ENCODE results near the gene TMEM82. TPM values are rescaled to one million over a fixed set of nuclear protein-coding genes. Genes with fewer than 3 reads are reported as not detected.

TMEM82 gene
- total RNA-seq, 2 experiments from 2014 or later = not detected

DNA sequence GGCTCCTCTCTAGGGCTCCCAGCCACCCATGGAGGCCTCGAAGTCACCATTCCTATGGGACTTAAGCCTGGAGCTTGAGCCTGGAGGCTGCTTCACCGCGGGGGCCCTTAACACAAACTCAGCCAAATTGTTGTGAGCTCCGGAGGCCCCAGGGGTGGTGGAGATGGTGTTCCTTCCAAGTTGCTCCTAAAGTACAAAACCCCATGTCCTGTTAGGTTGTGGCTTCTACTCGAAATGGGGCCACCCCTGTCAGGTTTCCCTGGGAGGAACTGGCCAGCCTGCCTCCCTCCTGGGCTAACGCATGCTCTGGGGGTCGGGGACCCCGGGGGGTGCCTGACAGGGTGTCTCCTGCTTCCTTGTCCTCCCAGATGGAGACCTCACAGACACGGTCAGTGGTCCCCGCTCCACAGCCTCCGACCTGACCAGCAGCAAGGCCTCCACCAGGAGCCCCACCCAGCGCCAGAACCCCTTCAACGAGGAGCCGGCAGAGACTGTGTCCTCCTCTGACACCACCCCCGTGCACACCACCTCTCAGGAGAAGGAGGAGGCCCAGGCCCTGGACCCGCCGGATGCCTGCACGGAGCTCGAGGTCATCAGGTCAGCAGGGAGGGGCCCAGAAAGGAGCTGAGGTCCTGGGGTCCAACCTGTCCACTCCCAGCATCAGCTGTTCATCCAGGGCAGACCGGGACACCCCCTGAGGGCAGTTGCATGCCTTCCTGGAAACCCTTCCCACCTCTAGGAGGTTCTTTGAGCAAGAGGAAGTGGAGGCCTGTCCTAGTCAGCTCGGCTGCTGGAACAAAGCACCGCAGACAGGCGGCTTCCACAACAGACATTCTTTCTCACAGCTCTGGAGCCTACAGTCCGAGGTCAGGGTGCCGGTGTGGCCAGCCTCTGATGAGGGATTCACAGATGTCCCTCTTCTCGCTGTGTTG is 17.1 kb upstream of the TMEM82 start:
- CTCF ChIA-PET (ENCODE audit: unreplicated experiment) = no interaction called here
- H2AFZ ChIP-seq (ENCODE audit: low read length) = no peak overlapping the region
- intact Hi-C loops (cut with micrococcal nuclease; ENCODE audit: unreplicated experiment) = no loop called here
- H4K20me1 ChIP-seq (ENCODE audit: insufficient read depth, low read length) = no peaks in the 10 kb centered on the region
- no peak overlapping the region for H3K4me3 ChIP-seq (ENCODE audit: low read depth, low read length, poor library complexity, severe bottlenecking)
- BruUV-seq (replicated peaks) = no TSS peak
- no peaks in the 10 kb centered on the region for H3K79me2 ChIP-seq (ENCODE audit: insufficient read depth, low read depth, low read length)
- H3K9me3 ChIP-seq (ENCODE audit: low read length) = no peaks in the 10 kb centered on the region
- POLR2A ChIA-PET = no interaction called here
- TF ChIP-seq EZH2phosphoT487 (IDR thresholded peaks at IDR 0.05; ENCODE audit: borderline replicate concordance, low read depth, low read length) = no peak
- TF ChIP-seq, protein P1, sequence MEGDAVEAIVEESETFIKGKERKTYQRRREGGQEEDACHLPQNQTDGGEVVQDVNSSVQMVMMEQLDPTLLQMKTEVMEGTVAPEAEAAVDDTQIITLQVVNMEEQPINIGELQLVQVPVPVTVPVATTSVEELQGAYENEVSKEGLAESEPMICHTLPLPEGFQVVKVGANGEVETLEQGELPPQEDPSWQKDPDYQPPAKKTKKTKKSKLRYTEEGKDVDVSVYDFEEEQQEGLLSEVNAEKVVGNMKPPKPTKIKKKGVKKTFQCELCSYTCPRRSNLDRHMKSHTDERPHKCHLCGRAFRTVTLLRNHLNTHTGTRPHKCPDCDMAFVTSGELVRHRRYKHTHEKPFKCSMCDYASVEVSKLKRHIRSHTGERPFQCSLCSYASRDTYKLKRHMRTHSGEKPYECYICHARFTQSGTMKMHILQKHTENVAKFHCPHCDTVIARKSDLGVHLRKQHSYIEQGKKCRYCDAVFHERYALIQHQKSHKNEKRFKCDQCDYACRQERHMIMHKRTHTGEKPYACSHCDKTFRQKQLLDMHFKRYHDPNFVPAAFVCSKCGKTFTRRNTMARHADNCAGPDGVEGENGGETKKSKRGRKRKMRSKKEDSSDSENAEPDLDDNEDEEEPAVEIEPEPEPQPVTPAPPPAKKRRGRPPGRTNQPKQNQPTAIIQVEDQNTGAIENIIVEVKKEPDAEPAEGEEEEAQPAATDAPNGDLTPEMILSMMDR (conservative IDR thresholded peaks at IDR 0.05; ENCODE audit: low read length) = no peak
- no peaks in the 10 kb centered on the region for H3K4me1 ChIP-seq (ENCODE audit: insufficient read depth, low read length, poor library complexity, severe bottlenecking)
- H3K4me2 ChIP-seq (ENCODE audit: low read length) = no peak overlapping the region
- H3K36me3 ChIP-seq (ENCODE audit: insufficient read depth, low read length) = peaks cover 27% of the 10 kb centered on the region; the same call in 1 of the 2 replicates
- no peak for DNase-seq (ENCODE audit: low spot score)
- H3K9me2 ChIP-seq (ENCODE audit: insufficient read depth, low read length) = no peaks in the 10 kb centered on the region
- H3K27ac ChIP-seq (ENCODE audit: low read depth, low read length, poor library complexity, severe bottlenecking) = no peak overlapping the region

DNA sequence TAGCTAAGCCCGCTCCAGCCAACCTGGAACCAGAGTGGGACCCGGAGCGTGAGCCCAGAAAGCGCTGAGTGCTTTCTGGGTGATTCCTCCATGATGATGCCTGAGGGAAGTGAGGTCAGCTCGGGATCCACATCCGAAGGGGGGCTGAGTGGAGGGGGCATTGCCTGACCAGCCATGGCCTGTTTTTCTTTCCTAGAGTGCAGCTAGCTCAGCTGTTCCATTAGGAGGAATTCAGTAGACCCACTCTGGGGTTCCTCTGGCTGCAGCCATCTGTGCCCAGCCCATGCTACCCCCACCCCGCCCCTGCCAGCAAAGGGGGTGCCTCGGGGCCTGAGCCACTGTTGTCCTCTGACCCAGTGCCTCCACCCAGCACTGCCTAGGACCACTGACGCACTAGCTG is 15.8 kb upstream of the TMEM82 start:
- CTCF ChIA-PET (ENCODE audit: unreplicated experiment) = no interaction called here
- BruUV-seq (replicated peaks) = no TSS peak
- no peak for TF ChIP-seq EZH2phosphoT487 (IDR thresholded peaks at IDR 0.05; ENCODE audit: borderline replicate concordance, low read depth, low read length)
- TF ChIP-seq, protein P1 (conservative IDR thresholded peaks at IDR 0.05; ENCODE audit: low read length) = no peak
- H2AFZ ChIP-seq (ENCODE audit: low read length) = no peak overlapping the region
- no peaks in the 10 kb centered on the region for H4K20me1 ChIP-seq (ENCODE audit: insufficient read depth, low read length)
- no peak overlapping the region for H3K4me2 ChIP-seq (ENCODE audit: low read length)
- POLR2A ChIA-PET = no interaction called here
- no peaks in the 10 kb centered on the region for H3K4me1 ChIP-seq (ENCODE audit: insufficient read depth, low read length, poor library complexity, severe bottlenecking)
- H3K79me2 ChIP-seq (ENCODE audit: insufficient read depth, low read depth, low read length) = no peaks in the 10 kb centered on the region
- H3K9me2 ChIP-seq (ENCODE audit: insufficient read depth, low read length) = no peaks in the 10 kb centered on the region
- intact Hi-C loops (cut with micrococcal nuclease; ENCODE audit: unreplicated experiment) = no loop called here
- H3K4me3 ChIP-seq (ENCODE audit: low read depth, low read length, poor library complexity, severe bottlenecking) = no peak overlapping the region
- no peaks in the 10 kb centered on the region for H3K9me3 ChIP-seq (ENCODE audit: low read length)
- no peak for DNase-seq (ENCODE audit: low spot score)
- H3K27ac ChIP-seq (ENCODE audit: low read depth, low read length, poor library complexity, severe bottlenecking) = no peak overlapping the region
- H3K36me3 ChIP-seq (ENCODE audit: insufficient read depth, low read length) = peaks cover 17% of the 10 kb centered on the region; the same call in 1 of the 2 replicates

DNA sequence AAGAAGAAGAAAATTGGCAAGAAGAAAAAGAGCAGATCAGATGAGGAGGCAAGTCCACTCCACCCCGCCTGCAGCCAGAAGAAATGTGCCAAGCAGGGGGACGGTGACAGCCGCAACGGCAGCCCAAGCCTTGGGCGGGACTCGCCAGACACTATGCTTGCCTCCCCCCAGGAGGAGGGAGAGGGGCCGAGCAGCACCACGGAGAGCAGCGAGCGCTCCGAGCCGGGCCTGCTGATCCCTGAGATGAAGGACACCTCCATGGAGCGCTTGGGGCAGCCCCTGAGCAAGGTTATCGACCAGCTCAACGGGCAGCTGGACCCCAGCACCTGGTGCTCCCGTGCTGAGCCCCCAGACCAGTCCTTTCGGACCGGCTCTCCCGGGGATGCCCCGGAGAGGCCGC is 15.3 kb upstream of the TMEM82 start:
- no peak for TF ChIP-seq EZH2phosphoT487 (IDR thresholded peaks at IDR 0.05; ENCODE audit: borderline replicate concordance, low read depth, low read length)
- TF ChIP-seq, protein P1 (conservative IDR thresholded peaks at IDR 0.05; ENCODE audit: low read length) = no peak
- no peaks in the 10 kb centered on the region for H3K79me2 ChIP-seq (ENCODE audit: insufficient read depth, low read depth, low read length)
- no peak overlapping the region for H3K4me3 ChIP-seq (ENCODE audit: low read depth, low read length, poor library complexity, severe bottlenecking)
- H3K4me2 ChIP-seq (ENCODE audit: low read length) = no peak overlapping the region
- CTCF ChIA-PET (ENCODE audit: unreplicated experiment) = no interaction called here
- H3K9me2 ChIP-seq (ENCODE audit: insufficient read depth, low read length) = no peaks in the 10 kb centered on the region
- intact Hi-C loops (cut with micrococcal nuclease; ENCODE audit: unreplicated experiment) = no loop called here
- H3K27ac ChIP-seq (ENCODE audit: low read depth, low read length, poor library complexity, severe bottlenecking) = no peak overlapping the region
- POLR2A ChIA-PET = interaction anchor here (0.6 kb wide), 2 partner anchors 13 to 655 kb away, joined by 3 read pairs; no protein-coding TSS in a partner anchor
- no peak for DNase-seq (ENCODE audit: low spot score)
- peaks cover 17% of the 10 kb centered on the region; the same call in 1 of the 2 replicates for H3K36me3 ChIP-seq (ENCODE audit: insufficient read depth, low read length)
- H4K20me1 ChIP-seq (ENCODE audit: insufficient read depth, low read length) = no peaks in the 10 kb centered on the region
- BruUV-seq (replicated peaks) = no TSS peak
- H3K4me1 ChIP-seq (ENCODE audit: insufficient read depth, low read length, poor library complexity, severe bottlenecking) = no peaks in the 10 kb centered on the region
- no peaks in the 10 kb centered on the region for H3K9me3 ChIP-seq (ENCODE audit: low read length)
- no peak overlapping the region for H2AFZ ChIP-seq (ENCODE audit: low read length)
